Measurements from ENCODE around the gene UBE2U.

The UBE2U gene

DNA sequence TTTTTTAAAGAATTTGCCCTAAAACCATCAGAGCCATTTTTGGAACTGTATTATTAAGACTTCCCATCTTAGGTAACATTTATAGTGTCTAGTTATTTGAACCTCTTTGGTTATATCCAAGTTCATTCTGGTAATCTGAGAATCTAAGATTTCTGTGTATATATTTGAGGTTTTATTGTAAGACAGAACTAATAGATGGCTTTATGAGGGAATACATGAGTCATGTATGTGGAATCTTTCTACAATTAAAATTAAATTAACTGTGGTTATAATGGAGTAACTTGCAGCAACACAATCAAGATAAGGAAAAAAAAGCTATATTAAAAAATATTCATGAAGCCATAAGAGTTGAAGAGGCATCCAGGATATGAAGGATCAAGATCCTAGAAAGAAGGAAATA, 92.1 kb downstream of the UBE2U start:
- DNase-seq, result no peak

DNA sequence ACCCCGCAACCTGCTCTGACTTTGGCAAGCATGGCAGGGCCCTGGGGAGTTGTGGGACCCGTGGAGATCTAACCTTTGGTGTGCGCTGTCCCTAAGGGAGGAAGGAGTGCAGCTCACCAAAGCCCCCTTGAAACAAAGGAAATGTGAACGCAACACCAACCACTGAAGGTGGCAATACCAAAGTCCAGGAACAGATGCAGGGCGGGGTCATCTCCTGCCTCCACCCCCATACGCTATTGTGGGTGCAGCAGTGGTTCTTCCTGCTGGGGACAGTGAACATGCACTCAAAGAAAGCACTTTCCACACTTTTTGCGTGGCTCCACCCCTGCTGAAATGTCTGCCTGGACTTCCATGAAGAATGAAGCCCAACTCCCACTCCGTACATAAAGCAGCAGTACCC, 93.0 kb downstream of the UBE2U start:
- no peak for DNase-seq

- no peak for DNase-seq
These were observed 98.8 kb downstream of the UBE2U start for GRCh38 chr1:64302194-64302593.

DNA sequence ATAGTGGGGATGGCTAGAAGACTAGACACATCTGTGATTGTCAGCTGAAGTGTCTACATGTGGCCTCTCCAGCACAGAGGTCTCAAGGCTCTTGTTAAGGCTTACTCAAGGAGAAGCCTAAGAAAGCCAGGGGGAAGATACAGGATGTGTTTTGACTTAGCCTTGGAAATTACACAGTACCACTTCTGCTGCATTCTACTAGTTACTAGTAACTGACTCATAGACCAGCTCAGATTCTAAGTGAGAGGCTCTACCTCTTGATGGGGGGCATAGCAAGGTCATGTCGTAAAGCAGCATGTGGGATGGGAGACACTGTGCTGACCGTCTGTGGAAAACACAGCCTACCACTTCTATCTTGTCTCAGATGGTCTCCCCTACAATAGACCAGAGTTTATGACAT, 99.5 kb downstream of the UBE2U start:
- peak; percentile 34 for DNase-seq

DNA sequence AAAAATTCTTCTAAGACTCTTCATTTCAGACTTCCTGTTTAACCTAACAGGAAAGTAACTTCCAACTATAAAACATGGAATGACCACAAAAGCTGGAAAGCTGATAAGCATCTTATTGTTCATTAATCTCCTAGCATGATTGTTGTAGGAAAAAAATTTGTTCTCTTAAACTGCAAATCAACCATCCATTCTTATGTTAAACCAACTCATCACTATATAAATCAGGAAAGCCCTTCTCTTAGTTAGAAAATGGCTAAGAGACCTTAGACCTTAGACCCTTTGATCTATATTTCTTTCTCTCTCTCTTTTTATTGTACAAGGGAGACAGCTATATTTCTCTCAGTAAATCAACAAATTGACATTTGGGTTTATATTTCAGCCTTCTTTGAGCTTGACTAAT, 101.4 kb downstream of the UBE2U start:
- DNase-seq, result no peak

DNA sequence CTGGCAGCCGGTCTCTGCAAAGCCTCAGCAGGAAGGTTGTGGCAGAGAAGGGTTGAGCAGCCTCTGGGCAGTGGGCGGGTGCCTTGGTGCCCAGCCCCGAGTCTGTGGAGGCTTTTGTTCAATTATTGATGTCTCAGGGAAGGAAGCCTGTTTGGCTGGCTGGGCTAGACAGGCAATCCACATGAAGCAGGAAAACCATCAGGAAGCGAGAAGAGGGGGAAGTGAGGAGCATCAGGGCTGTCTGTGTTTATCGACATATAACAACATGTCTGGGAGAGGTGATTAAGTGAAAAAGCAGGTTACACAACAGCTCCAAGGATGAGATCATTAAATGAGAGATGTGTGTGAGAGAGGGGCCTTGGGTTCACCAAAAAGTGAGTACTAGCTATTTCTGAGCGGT, 105.4 kb downstream of the UBE2U start:
- DNase-seq, result no peak

- no peak for DNase-seq
These were observed 106.0 kb downstream of the UBE2U start for GRCh38 chr1:64309431-64309831.

DNA sequence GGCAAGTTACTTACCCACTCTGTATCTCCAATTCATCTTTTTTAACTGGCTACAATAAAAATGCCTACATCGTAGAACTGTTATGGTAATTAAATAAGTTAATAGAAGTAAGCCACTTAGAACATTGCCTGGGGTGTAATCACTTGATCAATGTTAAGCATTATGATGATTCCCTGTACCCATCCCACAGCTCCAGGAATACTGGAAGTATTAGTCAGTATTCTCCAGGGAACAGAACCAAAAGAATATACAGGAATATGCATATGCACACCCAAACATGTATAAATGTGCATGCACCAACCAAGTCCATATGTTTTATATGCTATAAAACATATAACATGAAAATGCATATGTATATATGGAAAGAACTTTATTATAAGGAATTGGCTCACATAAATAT, 107.3 kb downstream of the UBE2U start:
- DNase-seq, result no peak

- DNase-seq, result no peak
These were observed 109.0 kb downstream of the UBE2U start for GRCh38 chr1:64312431-64312830.

DNA sequence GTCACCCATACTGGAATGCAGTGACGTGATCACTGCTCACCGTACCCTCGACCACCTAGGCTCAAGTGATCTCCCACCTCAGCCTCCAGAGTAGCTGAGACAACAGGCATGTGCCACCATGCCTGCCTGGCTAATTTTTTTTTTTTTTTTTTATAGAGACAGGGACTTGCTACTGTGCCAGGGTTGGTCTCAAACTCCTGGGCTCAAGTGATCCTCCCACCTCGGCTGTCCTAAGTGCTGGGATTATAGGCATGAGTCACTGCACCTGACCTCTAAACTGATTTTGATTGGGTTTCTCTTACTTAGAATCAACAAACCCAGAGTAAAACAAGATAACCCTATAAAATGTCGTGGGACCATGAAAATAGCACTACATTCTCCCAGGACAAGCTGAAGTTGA, 112.0 kb downstream of the UBE2U start:
- no peak for DNase-seq

All from fibroblast of skin of scalp (primary cell).